ENCODE results near the gene HTD2. TPM values are rescaled to one million over a fixed set of nuclear protein-coding genes. Genes with fewer than 3 reads are reported as not detected.
"Not testable (repeated sequence)": the region's sequence is repeated elsewhere in the genome, so short reads cannot be mapped to it uniquely, and the experiment has no call there.

The HTD2 gene
- polyA plus RNA-seq, 2 of the 4 experiments (the other 2 are of a cell fraction): 4.6 to 8.4 TPM

DNA sequence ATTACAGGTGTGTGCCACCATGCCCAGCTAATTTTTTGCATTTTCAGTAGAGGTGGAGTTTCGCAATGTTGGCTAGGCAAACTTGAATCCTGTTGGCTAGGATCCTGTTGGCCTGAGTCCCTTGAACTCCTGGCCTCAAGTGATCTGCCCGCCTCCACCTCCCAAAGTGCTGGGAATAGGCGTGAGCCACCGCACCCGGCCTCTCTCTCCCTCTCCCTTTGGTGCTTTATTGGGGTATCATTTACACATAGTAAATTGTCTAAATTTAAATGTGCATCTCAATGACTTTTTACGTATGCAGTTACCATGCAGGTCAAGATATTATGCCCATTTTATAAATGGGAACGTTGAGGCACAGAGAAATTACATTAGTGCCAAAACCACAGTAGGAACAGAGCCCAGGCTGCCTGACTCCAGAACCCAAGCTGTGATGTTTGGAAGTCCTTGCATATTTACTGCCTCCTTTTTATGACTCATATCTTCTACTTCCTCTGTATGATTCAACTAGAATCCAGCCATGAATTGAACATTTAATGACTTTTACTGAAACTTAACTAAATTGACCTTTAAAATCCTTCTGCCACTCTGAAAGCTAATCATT lies 34.3 kb upstream of the HTD2 start (continued):
- no peak for TF ChIP-seq JUN (IDR thresholded peaks at IDR 0.05)
- TF ChIP-seq NFE2L2 (conservative IDR thresholded peaks at IDR 0.05; ENCODE audit: low read length): no peak
- no peak for TF ChIP-seq HEYL (CRISPR knock-in tag; IDR thresholded peaks at IDR 0.05)
- no peak for TF ChIP-seq ZNF302 (CRISPR knock-in tag; IDR thresholded peaks at IDR 0.05)
- TF ChIP-seq RCOR1 (IDR thresholded peaks at IDR 0.05; ENCODE audit: low read depth, low read length): no peak
- TF ChIP-seq ZC3H11A (IDR thresholded peaks at IDR 0.05): no peak
- TF ChIP-seq FOXS1 (CRISPR knock-in tag; IDR thresholded peaks at IDR 0.05): no peak
- no peak for TF ChIP-seq HOXA7 (CRISPR knock-in tag; IDR thresholded peaks at IDR 0.05)
- 0 out of 2 replicates have a peak, but pooled peaks have one; percentile 16 for TF ChIP-seq FOSL2 (IDR thresholded peaks at IDR 0.05)
- peak; percentile 57 for TF ChIP-seq FOSL2 (CRISPR knock-in tag; IDR thresholded peaks at IDR 0.05)

DNA sequence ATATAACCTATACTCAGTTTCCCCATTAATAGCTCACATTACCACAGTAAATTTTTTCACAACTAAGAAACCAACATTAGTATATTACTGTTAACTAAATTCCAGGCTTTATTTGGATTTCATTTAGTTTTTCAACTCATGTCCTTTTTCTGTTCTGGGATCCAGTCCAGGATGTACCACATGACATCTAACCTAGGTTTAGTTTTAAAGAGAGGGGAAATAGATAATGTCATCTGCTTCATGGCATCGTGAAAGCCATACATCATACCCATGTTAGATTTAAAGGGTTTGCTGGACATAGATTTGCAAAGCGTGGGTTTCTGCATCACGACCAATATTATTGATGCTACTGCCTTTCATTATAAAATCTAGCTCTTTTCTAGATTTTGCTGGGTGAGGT lies 33.4 kb upstream of the HTD2 start:
- DNase-seq (ENCODE audit: low read depth in 1 of 2, low spot score in 1 of 2) (no peak), FAIRE-seq (no peak), ATAC-seq (no peak)
- ChIA-PET CTCF (interaction anchor here (0.6 to 3.8 kb wide), 4 partner anchors 9 to 55 kb away, joined by 3 to 19 read pairs (median 4); no protein-coding TSS in a partner anchor), POLR2A (no interaction called here)
- H3K4me2 ChIP-seq: no peak overlapping the region
- TF ChIP-seq, protein P1, sequence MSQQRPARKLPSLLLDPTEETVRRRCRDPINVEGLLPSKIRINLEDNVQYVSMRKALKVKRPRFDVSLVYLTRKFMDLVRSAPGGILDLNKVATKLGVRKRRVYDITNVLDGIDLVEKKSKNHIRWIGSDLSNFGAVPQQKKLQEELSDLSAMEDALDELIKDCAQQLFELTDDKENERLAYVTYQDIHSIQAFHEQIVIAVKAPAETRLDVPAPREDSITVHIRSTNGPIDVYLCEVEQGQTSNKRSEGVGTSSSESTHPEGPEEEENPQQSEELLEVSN (IDR thresholded peaks at IDR 0.05; ENCODE audit: borderline replicate concordance, low read depth): no peak
- TF ChIP-seq, protein P2, sequence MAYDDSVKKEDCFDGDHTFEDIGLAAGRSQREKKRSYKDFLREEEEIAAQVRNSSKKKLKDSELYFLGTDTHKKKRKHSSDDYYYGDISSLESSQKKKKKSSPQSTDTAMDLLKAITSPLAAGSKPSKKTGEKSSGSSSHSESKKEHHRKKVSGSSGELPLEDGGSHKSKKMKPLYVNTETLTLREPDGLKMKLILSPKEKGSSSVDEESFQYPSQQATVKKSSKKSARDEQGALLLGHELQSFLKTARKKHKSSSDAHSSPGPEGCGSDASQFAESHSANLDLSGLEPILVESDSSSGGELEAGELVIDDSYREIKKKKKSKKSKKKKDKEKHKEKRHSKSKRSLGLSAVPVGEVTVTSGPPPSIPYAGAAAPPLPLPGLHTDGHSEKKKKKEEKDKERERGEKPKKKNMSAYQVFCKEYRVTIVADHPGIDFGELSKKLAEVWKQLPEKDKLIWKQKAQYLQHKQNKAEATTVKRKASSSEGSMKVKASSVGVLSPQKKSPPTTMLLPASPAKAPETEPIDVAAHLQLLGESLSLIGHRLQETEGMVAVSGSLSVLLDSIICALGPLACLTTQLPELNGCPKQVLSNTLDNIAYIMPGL (CRISPR knock-in tag; IDR thresholded peaks at IDR 0.05; ENCODE audit: borderline replicate concordance): no peak
- no peak for TF ChIP-seq HDAC2 (IDR thresholded peaks at IDR 0.05)
- no peak for TF ChIP-seq CEBPB (IDR thresholded peaks at IDR 0.05)
- TF ChIP-seq KDM5A (IDR thresholded peaks at IDR 0.05): no peak
- TF ChIP-seq MYC (IDR thresholded peaks at IDR 0.05; ENCODE audit: borderline replicate concordance, low read length): no peak
- TF ChIP-seq FOSB (CRISPR knock-in tag; IDR thresholded peaks at IDR 0.05): no peak
- TF ChIP-seq RAD21 (conservative IDR thresholded peaks at IDR 0.05 in 1 of 2, IDR thresholded peaks at IDR 0.05 in 1 of 2): no peak
- TF ChIP-seq HEYL (CRISPR knock-in tag; IDR thresholded peaks at IDR 0.05): no peak
- no peak overlapping the region for H3K4me3 ChIP-seq
- WGBS (ENCODE audit: missing lambda C conversion rate): 72% methylated on average over 3 of the region's 3 CpGs
- H3K9me3 ChIP-seq: no peaks in the 10 kb centered on the region
- H3K27ac ChIP-seq: no peak overlapping the region
- peaks cover 10% of the 10 kb centered on the region for H3K4me1 ChIP-seq

DNA sequence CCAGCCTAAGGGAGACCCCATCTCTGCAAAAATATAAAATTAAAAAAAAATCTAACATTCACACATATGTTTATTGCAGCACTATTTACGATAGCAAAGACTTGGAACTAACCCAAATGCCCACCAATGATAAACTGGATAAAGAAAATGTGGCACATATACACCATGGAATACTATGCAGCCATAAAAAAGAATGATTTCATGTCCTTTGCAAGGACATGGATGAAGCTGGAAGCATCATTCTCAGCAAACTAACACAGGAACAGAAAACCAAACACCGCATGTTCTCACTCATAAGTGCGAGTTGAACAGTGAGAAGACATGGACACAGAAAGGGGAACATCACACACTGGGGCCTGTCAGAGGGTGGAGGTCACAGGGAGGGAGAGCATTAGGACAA lies 33.0 kb upstream of the HTD2 start:
- CTCF ChIA-PET: interaction anchor here (0.9 to 3.8 kb wide), 3 partner anchors 9 to 56 kb away, joined by 3 to 19 read pairs (median 4); no protein-coding TSS in a partner anchor
- H3K4me1 ChIP-seq: peaks cover 10% of the 10 kb centered on the region
- H3K4me2 ChIP-seq; FAIRE-seq; H3K9me3 ChIP-seq; DNase-seq (ENCODE audit: low read depth in 1 of 2, low spot score in 1 of 2); H3K4me3 ChIP-seq; POLR2A ChIA-PET; H3K27ac ChIP-seq; ATAC-seq: not testable (repeated sequence)
- 96% methylated on average over 3 of the region's 3 CpGs for WGBS (ENCODE audit: missing lambda C conversion rate)

DNA sequence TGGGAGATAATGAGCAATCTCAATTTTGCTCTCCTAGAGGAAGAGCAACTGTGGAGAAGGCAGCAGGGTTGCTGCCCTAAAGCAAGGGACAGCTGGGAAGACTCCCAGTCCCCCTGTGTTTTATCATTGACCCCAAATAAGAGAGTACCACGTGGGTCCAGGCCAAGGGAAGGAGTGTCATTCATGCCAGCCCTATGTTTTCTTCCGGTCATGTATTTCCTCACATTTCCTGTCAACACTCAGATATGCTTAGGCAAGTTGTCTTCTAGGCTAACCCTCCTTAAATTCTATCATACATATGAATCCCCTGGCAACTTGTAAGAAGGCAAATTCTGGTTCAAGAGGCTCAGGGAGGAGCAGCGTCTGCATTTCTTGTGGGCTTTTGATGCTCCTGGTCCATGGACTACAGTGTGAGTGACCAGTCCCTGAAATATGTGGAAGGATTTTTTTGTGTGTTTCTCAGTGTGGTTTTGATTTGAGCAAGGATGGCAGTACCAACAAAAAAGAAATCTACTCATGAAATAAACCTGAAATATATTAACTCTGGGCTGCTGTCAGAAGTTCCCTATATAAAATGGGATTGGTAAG lies 32.2 kb upstream of the HTD2 start:
- WGBS (ENCODE audit: missing lambda C conversion rate): 65% methylated on average over 3 of the region's 3 CpGs
- Histone ChIP-seq H3K4me1 (peaks cover 10% of the 10 kb centered on the region), H3K4me2 (no peak overlapping the region), H3K27ac (no peak overlapping the region), H3K4me3 (no peak overlapping the region), H3K9me3 (no peaks in the 10 kb centered on the region)
- CTCF ChIA-PET: interaction anchor here (1.1 to 1.4 kb wide), 2 partner anchors 10 to 25 kb away, joined by 3 read pairs; no protein-coding TSS in a partner anchor
- DNase-seq (ENCODE audit: low read depth in 1 of 2, low spot score in 1 of 2) (no peak), ATAC-seq (no peak), FAIRE-seq (no peak)
- POLR2A ChIA-PET: no interaction called here
- TF ChIP-seq, protein P1 (IDR thresholded peaks at IDR 0.05; ENCODE audit: borderline replicate concordance, low read depth): no peak
- TF ChIP-seq FOSB (CRISPR knock-in tag; IDR thresholded peaks at IDR 0.05): no peak
- no peak for TF ChIP-seq MAZ (IDR thresholded peaks at IDR 0.05; ENCODE audit: borderline replicate concordance, low read depth, low read length)
- no peak for TF ChIP-seq SREBF2 (IDR thresholded peaks at IDR 0.05)
- TF ChIP-seq HOXB5 (CRISPR knock-in tag; IDR thresholded peaks at IDR 0.05): no peak
- TF ChIP-seq JUNB (IDR thresholded peaks at IDR 0.05): no peak
- no peak for TF ChIP-seq BHLHE40 (IDR thresholded peaks at IDR 0.05; ENCODE audit: low read depth, low read length)
- TF ChIP-seq, protein P3, sequence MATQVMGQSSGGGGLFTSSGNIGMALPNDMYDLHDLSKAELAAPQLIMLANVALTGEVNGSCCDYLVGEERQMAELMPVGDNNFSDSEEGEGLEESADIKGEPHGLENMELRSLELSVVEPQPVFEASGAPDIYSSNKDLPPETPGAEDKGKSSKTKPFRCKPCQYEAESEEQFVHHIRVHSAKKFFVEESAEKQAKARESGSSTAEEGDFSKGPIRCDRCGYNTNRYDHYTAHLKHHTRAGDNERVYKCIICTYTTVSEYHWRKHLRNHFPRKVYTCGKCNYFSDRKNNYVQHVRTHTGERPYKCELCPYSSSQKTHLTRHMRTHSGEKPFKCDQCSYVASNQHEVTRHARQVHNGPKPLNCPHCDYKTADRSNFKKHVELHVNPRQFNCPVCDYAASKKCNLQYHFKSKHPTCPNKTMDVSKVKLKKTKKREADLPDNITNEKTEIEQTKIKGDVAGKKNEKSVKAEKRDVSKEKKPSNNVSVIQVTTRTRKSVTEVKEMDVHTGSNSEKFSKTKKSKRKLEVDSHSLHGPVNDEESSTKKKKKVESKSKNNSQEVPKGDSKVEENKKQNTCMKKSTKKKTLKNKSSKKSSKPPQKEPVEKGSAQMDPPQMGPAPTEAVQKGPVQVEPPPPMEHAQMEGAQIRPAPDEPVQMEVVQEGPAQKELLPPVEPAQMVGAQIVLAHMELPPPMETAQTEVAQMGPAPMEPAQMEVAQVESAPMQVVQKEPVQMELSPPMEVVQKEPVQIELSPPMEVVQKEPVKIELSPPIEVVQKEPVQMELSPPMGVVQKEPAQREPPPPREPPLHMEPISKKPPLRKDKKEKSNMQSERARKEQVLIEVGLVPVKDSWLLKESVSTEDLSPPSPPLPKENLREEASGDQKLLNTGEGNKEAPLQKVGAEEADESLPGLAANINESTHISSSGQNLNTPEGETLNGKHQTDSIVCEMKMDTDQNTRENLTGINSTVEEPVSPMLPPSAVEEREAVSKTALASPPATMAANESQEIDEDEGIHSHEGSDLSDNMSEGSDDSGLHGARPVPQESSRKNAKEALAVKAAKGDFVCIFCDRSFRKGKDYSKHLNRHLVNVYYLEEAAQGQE (IDR thresholded peaks at IDR 0.05): no peak
- TF ChIP-seq TP53 (CRISPR knock-in tag; IDR thresholded peaks at IDR 0.05): no peak
- no peak for TF ChIP-seq CHD2 (IDR thresholded peaks at IDR 0.05; ENCODE audit: low read length, partially characterized antibody)

Data from A549 (cell line).